Urothelium cell line (cell line): Measurements from ENCODE around the gene TRIM4.
A peak's percentile ranks its signal among the peaks of the same experiment; 100 is the strongest.
"Not testable (repeated sequence)": the region's sequence is repeated elsewhere in the genome, so short reads cannot be mapped to it uniquely, and the experiment has no call there.

ENCODE experiments used
- DNase-seq: peaks from one replicate; pipeline ENCODE4 v3.0.0; 2011; ENCODE audit warnings: low spot score, mixed read lengths
- FAIRE-seq: peaks from 2 replicates; lab custom pipeline; 2011; peaks lifted over from hg19 to GRCh38; lab: Jason Lieb, UNC

Gene TRIM4

DNA sequence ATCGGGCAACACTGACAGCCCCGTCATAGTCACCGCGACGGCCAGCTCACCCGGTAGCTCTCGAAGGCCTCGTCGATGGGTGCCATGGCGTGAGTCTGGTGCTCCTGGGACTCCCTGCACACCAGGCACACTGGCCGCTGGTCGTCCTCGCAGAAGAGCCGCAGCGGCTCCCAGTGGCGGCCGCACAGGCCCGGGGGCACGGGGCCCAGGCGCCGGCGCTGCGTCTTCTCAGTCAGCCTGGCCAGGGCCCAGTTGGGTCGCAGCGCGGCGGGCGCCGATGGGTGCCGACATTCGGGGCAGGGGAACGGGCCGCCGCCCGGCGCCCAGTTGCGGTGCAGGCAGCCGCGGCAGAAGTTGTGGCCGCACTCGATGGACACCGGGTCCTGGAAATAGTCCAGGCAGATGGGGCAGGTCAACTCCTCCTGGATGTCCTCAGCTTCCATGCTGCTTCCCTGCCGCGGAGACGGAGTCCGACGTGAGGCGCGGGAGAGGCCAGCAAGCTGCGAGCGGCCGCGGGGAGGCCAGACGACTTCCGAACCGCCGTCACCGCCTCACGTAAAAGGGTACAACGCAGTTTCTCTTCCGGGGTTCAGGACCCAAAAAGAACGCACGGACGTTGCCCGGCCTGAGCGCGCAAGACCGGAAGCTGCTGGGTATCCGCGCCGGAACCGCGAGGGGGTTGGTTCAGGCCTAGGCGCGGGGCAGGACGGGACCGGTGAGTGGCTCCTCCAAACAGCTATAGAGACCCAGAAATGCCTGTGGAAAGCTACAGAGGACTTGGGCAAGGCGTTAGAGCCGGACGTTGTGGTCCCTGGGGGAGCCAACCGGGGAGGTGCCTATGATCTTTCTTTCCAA lies at the start of gene TRIM4:
Gene TRIM4 (minus strand): TSS at position 572 of the 855 bp plus-strand sequence. CDS start 129 bp downstream, at position 443.
- FAIRE-seq (peak; percentile 71), DNase-seq (peak; percentile 97)

DNA sequence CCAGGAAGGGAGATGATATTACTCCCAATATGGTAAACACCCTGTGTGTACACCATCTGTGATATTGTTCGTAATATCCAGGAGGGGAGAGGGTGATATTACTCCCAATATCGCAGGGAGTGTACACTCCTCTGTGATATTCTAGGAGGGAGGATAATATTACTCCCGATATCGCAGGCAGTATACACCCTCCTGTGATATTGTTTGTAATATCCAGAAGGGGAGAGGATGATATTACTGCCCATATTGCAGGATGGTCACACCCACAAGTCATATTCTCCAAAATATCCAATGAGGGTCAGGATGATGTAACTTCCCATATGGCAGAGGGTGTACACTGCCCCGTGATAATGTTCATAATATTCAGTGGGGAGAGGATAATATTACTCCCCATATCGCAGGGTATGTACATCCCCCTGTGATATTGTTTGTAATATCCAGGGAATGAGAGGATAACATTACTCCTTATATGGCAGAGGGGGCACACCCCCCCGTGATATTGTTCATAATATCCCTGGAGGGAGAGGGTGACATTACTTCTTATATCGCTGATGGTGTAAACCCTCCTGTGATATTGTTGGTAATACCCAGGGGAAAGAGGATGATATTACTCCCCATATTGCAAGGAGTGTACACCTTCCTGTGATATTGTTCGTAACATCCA lies 39.4 kb upstream of the TRIM4 start:
- no peak for FAIRE-seq
- DNase-seq: no peak

GRCh38 chr7:99955247-99955646 lies 35.9 kb upstream of the TRIM4 start:
- DNase-seq (peak; percentile 45), FAIRE-seq (no peak)

GRCh38 chr7:99954643-99955042 lies 35.3 kb upstream of the TRIM4 start:
- DNase-seq, FAIRE-seq: not testable (repeated sequence)

DNA sequence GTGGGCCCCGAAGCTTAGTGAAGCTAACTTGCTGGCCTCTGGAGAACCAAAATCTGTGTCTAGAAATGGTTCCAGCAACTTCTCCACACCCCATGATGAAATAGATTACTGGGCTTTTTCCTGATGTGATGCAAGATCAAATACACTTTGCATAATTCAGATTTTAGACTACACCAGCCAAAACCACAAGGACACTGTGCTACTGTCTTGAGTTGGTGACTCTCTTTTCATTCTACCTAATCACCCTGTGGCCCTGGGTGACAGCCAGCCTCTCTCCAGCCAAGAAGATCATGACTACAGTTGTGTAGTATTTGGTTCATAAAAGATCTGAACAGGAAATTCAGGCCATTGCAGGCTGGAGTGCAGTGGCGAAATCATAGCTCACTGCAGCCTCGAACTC lies 34.3 kb upstream of the TRIM4 start:
- no peak for DNase-seq
- FAIRE-seq: no peak

- FAIRE-seq, DNase-seq: not testable (repeated sequence)
Observed at GRCh38 chr7:99952649-99953048, 33.3 kb upstream of the TRIM4 start.

GRCh38 chr7:99950819-99951218 lies 31.5 kb upstream of the TRIM4 start:
- DNase-seq: not testable (repeated sequence)
- FAIRE-seq: peak; percentile 35

GRCh38 chr7:99949645-99950228 lies 30.4 kb upstream of the TRIM4 start:
- no peak for DNase-seq
- no peak for FAIRE-seq

GRCh38 chr7:99947608-99948007 lies 28.3 kb upstream of the TRIM4 start:
- DNase-seq (no peak), FAIRE-seq (no peak)

- FAIRE-seq: no peak
- DNase-seq: no peak
Observed at GRCh38 chr7:99944497-99945070, 25.3 kb upstream of the TRIM4 start.

DNA sequence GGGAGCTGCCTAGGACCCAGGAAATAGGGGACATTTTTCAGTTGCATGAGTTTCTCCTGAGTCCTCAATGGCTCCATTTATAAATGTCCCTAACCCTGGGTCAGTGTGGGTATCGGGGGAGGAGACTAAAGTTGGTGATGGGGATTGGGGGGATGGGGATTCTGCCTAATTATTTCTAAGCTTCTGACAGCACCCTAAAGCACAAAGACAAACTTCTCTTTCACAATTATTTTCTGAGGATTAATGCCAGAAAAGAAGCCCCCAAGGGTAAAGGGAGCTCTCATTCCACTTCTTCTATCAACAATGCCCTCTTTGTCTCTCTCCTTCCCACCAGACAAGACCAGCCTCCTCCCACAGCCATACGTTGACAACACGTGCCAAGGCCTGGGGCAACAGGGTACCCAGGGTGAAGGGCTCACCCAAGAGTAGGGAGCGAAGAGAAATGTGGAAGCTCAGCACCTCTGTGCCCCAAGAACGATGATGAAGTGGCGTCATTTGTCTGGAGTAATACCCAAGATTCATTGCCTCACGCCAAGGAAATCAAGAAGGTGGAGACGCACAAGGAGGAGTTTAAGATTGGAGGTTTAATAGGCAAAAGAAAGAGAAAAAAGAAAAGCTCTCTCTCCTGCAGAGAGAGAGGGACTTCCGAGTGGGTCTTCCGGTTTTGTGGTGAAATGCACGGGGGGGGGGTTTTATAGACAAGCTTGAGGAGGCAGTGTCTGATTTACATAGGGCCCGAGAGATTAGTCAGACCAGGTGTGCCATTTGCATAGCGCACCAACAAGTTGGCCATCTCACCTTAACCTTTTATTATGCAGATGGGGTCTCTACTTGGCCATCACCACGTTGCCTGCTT lies 24.5 kb upstream of the TRIM4 start:
- DNase-seq (no peak), FAIRE-seq (no peak)

DNA sequence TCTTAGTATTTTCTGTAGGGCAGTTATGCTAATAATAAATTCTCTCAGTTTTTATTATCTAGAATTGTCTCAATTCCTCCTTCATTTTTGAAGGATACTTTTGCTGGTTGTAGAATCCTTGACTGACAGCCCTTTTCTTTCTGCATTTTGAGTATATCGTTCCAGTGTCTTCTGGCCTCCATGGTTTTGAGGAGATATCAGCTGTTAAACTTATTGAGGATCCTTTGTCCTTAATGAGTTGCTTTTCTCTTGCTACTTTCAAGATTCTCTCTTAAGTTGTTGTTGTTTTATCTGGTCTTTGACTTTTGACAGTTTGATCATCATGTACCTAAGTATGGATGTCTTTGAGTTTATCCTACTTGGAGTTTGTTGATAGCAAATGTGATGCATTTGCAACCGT lies 19.0 kb upstream of the TRIM4 start:
- no peak for FAIRE-seq
- no peak for DNase-seq

DNA sequence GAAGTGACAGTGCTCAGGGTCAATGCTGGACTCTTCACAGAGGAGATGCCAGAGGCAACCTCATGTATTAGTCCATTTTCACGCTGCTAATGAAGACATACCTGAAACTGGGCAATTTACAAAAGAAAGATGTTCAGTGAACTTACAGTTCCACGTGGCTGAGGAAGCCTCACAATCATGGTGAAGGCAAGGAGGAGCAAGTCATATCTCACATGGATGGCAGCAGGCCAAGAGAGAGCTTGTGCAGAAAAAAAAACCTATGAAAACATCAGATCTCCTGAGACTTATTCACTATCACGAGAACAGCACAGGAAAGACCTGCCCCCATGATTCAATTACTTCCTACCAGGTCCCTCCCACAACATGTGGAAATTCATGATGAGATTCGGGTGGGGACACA lies 15.7 kb upstream of the TRIM4 start:
- not testable (repeated sequence) for FAIRE-seq, DNase-seq

DNA sequence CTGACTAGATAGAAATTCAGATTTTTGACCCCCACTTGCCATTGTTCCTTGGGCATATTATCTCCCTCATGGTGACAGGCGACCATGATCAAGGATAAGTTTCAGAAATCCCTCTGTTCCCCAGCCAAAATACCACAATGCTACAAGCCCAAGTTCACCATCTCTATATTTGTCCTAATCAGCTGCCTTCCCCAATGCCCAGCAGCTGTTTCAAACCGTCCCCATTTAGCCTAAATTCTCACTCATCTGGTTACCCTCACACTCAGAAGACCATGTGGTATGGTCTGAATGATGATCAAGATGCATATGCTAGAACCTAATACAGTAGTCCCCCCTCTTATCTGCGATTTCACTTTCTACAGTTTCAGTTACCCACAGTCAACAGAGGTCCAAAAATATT lies 11.0 kb upstream of the TRIM4 start:
- FAIRE-seq (no peak), DNase-seq (no peak)

DNA sequence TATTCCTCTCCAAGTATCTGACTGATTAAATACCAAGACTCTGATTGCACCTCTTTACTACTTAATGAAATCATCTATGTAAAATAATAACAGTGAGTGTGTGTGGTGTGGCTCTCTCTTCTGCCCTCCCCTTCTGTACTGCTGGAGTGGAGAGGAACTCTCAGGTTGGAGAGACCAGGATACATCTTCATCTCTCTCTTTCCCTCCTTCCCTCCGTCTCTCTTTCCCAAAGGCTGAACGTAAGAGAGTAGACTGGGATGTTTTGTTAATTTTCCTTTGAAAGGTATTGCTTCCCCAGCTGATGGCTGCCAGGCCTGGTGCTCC lies 10.4 kb upstream of the TRIM4 start:
- no peak for DNase-seq
- no peak for FAIRE-seq

GRCh38 chr7:99928994-99929729 lies 9.8 kb upstream of the TRIM4 start, which contains the start of gene GJC3:
Gene GJC3 (minus strand): TSS chr7:99929620. CDS start chr7:99929620, 0 bp downstream.
- peak; percentile 96 for FAIRE-seq

DNA sequence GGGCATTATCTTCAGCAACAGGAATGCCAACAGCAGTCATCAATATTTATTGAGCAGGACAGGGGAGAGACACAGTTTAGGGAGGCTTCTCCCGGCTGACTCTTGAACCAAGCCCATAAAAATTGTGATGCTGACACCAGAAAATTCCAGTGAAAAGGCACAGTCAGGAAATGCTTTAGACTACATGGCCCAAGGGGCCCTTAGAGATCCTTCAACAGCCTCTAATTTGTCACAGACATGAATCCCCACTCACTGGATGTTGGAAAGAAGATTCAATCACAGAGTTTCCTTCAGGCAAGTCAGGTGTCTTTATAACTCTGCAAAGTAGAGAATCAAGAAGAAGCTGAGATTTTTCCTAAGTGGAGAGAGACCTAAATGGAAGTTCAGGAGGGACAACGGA lies 8.9 kb upstream of the TRIM4 start:
- DNase-seq (no peak), FAIRE-seq (no peak)

More at GRCh38 chr7:99928994-99929729, 9.8 kb upstream of the TRIM4 start, which contains the start of gene GJC3:
- peak; percentile 91 for DNase-seq

DNA sequence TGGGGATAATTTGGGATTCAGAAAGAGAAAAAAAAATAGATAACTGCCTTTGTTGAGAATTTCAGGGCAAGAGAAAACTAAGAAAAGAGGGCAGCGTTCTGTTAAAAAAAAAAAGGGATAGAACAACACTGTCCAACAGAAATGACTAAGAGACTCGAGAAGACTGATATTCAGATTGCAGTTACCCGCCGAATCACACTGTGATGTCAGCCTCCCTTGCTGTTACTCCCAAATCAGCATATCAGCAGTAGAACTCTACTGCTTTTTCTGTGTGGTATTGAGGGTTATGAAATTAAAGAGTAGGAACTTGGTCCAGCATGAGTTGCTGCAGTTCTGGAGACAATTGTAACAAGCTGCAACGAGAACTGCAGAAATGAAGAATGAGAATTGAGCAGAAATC lies 8.2 kb upstream of the TRIM4 start:
- FAIRE-seq: no peak
- DNase-seq: no peak

- no peak for FAIRE-seq
Observed at GRCh38 chr7:99926321-99926720, 7.0 kb upstream of the TRIM4 start.

DNA sequence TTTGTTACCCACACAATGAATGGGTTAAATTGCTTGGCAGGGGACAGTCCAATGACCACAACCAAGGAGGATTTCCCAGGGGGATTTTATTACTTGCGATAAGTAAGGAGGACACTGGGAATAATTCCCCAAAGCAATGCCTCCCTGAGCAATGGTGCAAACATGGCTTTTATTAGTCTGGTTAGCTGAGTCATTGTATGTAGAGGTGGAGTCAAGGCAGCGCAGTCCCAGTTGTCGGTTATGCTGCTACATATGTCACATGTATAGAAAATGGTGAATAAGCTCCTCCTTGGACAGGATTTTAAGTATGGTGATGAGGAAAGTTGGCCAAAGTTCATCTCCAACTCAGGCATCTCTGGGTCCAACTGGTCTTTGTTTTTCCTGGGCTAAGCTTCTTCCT lies 3.9 kb upstream of the TRIM4 start:
- FAIRE-seq (no peak), DNase-seq (no peak)

More at GRCh38 chr7:99926321-99926720, 7.0 kb upstream of the TRIM4 start:
- no peak for DNase-seq
